WTC11 (cell line): ENCODE measurements around the gene ATRIP. TPM values are rescaled to one million over a fixed set of nuclear protein-coding genes. Genes with fewer than 3 reads are reported as not detected.

Experiments used
- ATAC-seq: fragments of 200-7000 bp; cut with Tn5 transposase; 2 replicates; pipeline ENCODE4 v1.10.0; 2021; ENCODE audit warnings: mild to moderate bottlenecking, moderate library complexity
- CTCF ChIA-PET: fragments of 300-600 bp; sonication (Branson Sonifier 250); formaldehyde crosslinking; loops from one replicate; lab custom pipeline; 2021; ENCODE audit warnings: antibody characterized with exemption; lab: Charles Lee
- POLR2A ChIA-PET: fragments of 350-600 bp; sonication (Branson Sonifier 250); formaldehyde crosslinking; loops from one replicate; lab custom pipeline; 2021; ENCODE audit warnings: antibody characterized with exemption; lab: Charles Lee
- DNase-seq: peaks from one replicate; pipeline ENCODE4 v3.0.0; 2021; ENCODE audit warnings: low spot score
- H3K27ac Mint-ChIP-seq: 2 replicates; pipeline ENCODE4 v1.8.0; 2021; ENCODE audit warnings: mixed read lengths
- H3K27me3 Mint-ChIP-seq: 2 replicates; pipeline ENCODE4 v1.8.0; 2021; ENCODE audit warnings: low read depth, mild to moderate bottlenecking, moderate library complexity, mixed read lengths
- H3K36me3 Mint-ChIP-seq: 2 replicates; pipeline ENCODE4 v1.8.0; 2021; ENCODE audit warnings: mixed read lengths
- H3K4me1 Mint-ChIP-seq: 2 replicates; pipeline ENCODE4 v1.8.0; 2022; ENCODE audit warnings: mixed read lengths
- H3K4me3 Mint-ChIP-seq: 2 replicates; pipeline ENCODE4 v1.8.0; 2021; ENCODE audit warnings: mild to moderate bottlenecking, moderate library complexity, mixed read lengths
- H3K9me3 Mint-ChIP-seq: 2 replicates; pipeline ENCODE4 v1.8.0; 2021; ENCODE audit warnings: mixed read lengths
- CREB1 ChIP-seq: sonication (generic); formaldehyde crosslinking; IDR thresholded peaks from 2 replicates; pipeline ENCODE4 v1.8.0; 2023; ENCODE audit warnings: mild to moderate bottlenecking, missing genetic modification reagents
- ERG ChIP-seq: fragments of 250-450 bp; sonication (Bioruptor Pico); IDR thresholded peaks from 2 replicates; pipeline ENCODE4 v1.8.0; 2021; ENCODE audit warnings: mild to moderate bottlenecking
- ESRRA ChIP-seq: sonication (generic); formaldehyde crosslinking; IDR thresholded peaks from 2 replicates; pipeline ENCODE4 v1.8.1; 2022; ENCODE audit warnings: mild to moderate bottlenecking, missing genetic modification reagents, borderline replicate concordance
- FOXP1 ChIP-seq: sonication (generic); formaldehyde crosslinking; IDR thresholded peaks from 2 replicates; pipeline ENCODE4 v1.8.0; 2022; ENCODE audit warnings: missing genetic modification reagents, mild to moderate bottlenecking, moderate library complexity, borderline replicate concordance
- GRHL2 ChIP-seq: fragments of 250-450 bp; sonication (Bioruptor Pico); IDR thresholded peaks from 2 replicates; pipeline ENCODE4 v1.8.0; 2022; ENCODE audit warnings: mild to moderate bottlenecking, moderate library complexity; ENCODE audit not compliant: insufficient replicate concordance, severe bottlenecking
- IRF1 ChIP-seq: sonication (generic); formaldehyde crosslinking; IDR thresholded peaks from 2 replicates; pipeline ENCODE4 v1.8.0; 2023; ENCODE audit warnings: missing genetic modification reagents
- IRF2 ChIP-seq: sonication (generic); formaldehyde crosslinking; IDR thresholded peaks from 2 replicates; pipeline ENCODE4 v1.8.0; 2022; ENCODE audit warnings: low read depth, missing genetic modification reagents, borderline replicate concordance
- MLX ChIP-seq: sonication (generic); formaldehyde crosslinking; IDR thresholded peaks from 2 replicates; pipeline ENCODE4 v1.8.1; 2023; ENCODE audit warnings: mild to moderate bottlenecking, missing genetic modification reagents, moderate library complexity
- NFYB ChIP-seq: sonication (generic); formaldehyde crosslinking; conservative IDR thresholded peaks from 2 replicates; pipeline ENCODE4 v1.8.0; 2022; ENCODE audit warnings: low read depth, missing genetic modification reagents
- RELA ChIP-seq: sonication (generic); formaldehyde crosslinking; IDR thresholded peaks from 2 replicates; pipeline ENCODE4 v1.8.1; 2022; ENCODE audit warnings: missing genetic modification reagents, mild to moderate bottlenecking, borderline replicate concordance
- TP53 ChIP-seq: sonication (generic); formaldehyde crosslinking; IDR thresholded peaks from 2 replicates; pipeline ENCODE4 v1.8.1; 2023; ENCODE audit warnings: mild to moderate bottlenecking, missing genetic modification reagents
- ZNF219 ChIP-seq: sonication (generic); formaldehyde crosslinking; IDR thresholded peaks from 2 replicates; pipeline ENCODE4 v1.8.0; 2023; ENCODE audit warnings: missing genetic modification reagents, mild to moderate bottlenecking, borderline replicate concordance
- ZSCAN18 ChIP-seq: fragments of 250-450 bp; sonication (Bioruptor Pico); IDR thresholded peaks from 2 replicates; pipeline ENCODE4 v2.1.2; 2022; ENCODE audit warnings: mild to moderate bottlenecking, moderate library complexity
- total RNA-seq: library from RNA; stranded (reverse); gene quantifications from 3 replicates; pipeline ENCODE4 v1.2.3, GENCODE V29; 2021
- TF ChIP-seq, protein P1 (sequence below): fragments of 250-450 bp; sonication (Bioruptor Pico); conservative IDR thresholded peaks from 2 replicates; pipeline ENCODE4 v1.9.0; 2021; ENCODE audit warnings: mild to moderate bottlenecking

ATRIP gene
- total RNA-seq, 1 experiment from 2014 or later, result 18.2 TPM

GRCh38 chr3:48417529-48418108 lies 28.9 kb upstream of the ATRIP start:
- H3K9me3 Mint-ChIP-seq, result no peaks in the 10 kb centered on the region
- ATAC-seq (no peak), DNase-seq (no peak)
- CTCF ChIA-PET, result interaction anchor here (1.3 to 18.3 kb wide), 3 partner anchors 9 to 19 kb away, joined by 3 to 218 read pairs (median 4); no protein-coding TSS in a partner anchor
- POLR2A ChIA-PET, result no interaction called here
- H3K27me3 Mint-ChIP-seq, result no peaks in the 10 kb centered on the region
- H3K4me1 Mint-ChIP-seq, result no peaks in the 10 kb centered on the region
- H3K27ac Mint-ChIP-seq, result no peak overlapping the region
- H3K36me3 Mint-ChIP-seq, result peaks cover 35% of the 10 kb centered on the region
- H3K4me3 Mint-ChIP-seq, result no peak overlapping the region
- no peak for TF ChIP-seq ZNF219 (CRISPR knock-in tag)

GRCh38 chr3:48418140-48418539 lies 28.4 kb upstream of the ATRIP start:
- TF ChIP-seq IRF1 (CRISPR knock-in tag), result no peak
- TF ChIP-seq ZSCAN18, result no peak
- TF ChIP-seq ERG (CRISPR knock-in tag), result no peak
- TF ChIP-seq ESRRA, result no peak
- TF ChIP-seq MLX, result no peak
- TF ChIP-seq, protein P1, sequence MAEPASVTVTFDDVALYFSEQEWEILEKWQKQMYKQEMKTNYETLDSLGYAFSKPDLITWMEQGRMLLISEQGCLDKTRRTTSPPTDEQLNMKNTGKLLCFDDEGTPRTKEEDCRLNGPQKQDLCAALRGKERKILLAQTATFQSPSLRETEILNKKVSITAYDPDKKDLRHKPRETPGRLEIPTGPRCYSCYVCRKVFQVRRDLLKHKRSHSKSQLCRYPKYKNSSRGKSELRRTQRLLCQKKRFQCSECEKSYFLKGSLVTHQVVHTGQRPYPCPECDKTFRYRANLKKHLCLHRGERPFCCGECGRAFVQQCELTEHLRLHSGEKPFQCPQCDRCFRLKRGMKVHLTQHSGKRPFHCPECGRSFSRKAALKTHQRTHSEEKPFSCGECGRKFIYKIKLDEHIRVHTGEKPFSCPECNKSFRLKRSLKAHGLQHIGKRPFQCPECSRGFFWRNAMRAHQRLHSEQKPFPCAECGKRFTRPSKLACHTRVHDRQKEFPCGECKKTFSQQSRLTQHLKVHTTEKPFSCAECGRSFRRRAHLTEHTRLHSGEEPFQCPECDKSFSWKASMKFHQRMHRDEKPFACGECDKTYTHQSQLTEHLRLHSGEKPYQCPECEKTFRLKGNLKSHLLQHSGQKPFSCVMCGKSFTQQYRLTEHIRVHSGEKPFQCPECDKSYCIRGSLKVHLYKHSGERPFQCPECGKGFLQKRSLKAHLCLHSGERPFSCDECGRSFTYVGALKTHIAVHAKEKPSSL (CRISPR knock-in tag), result no peak
- no peak for TF ChIP-seq CREB1 (CRISPR knock-in tag)
- no peak for TF ChIP-seq IRF2 (CRISPR knock-in tag)
- no peak for TF ChIP-seq GRHL2 (CRISPR knock-in tag)
- no peak for TF ChIP-seq TP53 (CRISPR knock-in tag)
- DNase-seq (no peak), ATAC-seq (no peak)
- Mint-ChIP-seq H3K27me3 (no peaks in the 10 kb centered on the region), H3K9me3 (no peaks in the 10 kb centered on the region), H3K4me1 (no peaks in the 10 kb centered on the region), H3K27ac (no peak overlapping the region), H3K4me3 (no peak overlapping the region), H3K36me3 (peaks cover 31% of the 10 kb centered on the region)
- ChIA-PET CTCF (interaction anchor here (1.3 to 18.3 kb wide), 3 partner anchors 9 to 18 kb away, joined by 3 to 218 read pairs (median 4); no protein-coding TSS in a partner anchor), POLR2A (no interaction called here)

DNA sequence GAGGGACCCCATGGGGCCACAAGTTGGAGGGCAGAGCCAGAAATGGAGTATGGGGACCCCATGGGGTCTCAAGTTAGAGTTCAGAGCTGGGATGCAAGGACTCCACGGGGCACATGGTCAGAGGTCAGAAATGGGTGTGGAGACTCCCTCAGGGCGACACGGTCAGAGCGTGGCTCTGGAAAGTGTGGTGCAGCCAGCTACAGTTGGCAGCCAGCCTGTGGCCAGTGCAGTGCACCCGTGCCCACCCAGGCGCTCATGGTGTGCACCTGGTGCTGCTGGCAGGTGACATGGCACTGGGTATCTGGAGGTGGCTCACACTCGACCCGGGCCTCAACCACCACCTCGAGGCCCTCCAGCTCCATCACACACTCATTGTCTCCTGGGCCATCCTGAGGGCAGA lies 27.9 kb upstream of the ATRIP start:
- no peaks in the 10 kb centered on the region for H3K4me1 Mint-ChIP-seq
- H3K36me3 Mint-ChIP-seq, result peaks cover 26% of the 10 kb centered on the region
- no peak for TF ChIP-seq RELA (CRISPR knock-in tag)
- no peak for TF ChIP-seq FOXP1 (CRISPR knock-in tag)
- no peak for TF ChIP-seq IRF1 (CRISPR knock-in tag)
- TF ChIP-seq NFYB (CRISPR knock-in tag), result no peak
- H3K9me3 Mint-ChIP-seq, result no peaks in the 10 kb centered on the region
- CTCF ChIA-PET, result interaction anchor here (1.3 to 18.3 kb wide), 4 partner anchors 12 to 18 kb away, joined by 4 to 218 read pairs (median 7); no protein-coding TSS in a partner anchor
- H3K27ac Mint-ChIP-seq, result no peak overlapping the region
- no peaks in the 10 kb centered on the region for H3K27me3 Mint-ChIP-seq
- no peak overlapping the region for H3K4me3 Mint-ChIP-seq
- POLR2A ChIA-PET, result no interaction called here
- ATAC-seq, result no peak
- no peak for DNase-seq
